ENCODE data around the gene SERAC1.

DNA sequence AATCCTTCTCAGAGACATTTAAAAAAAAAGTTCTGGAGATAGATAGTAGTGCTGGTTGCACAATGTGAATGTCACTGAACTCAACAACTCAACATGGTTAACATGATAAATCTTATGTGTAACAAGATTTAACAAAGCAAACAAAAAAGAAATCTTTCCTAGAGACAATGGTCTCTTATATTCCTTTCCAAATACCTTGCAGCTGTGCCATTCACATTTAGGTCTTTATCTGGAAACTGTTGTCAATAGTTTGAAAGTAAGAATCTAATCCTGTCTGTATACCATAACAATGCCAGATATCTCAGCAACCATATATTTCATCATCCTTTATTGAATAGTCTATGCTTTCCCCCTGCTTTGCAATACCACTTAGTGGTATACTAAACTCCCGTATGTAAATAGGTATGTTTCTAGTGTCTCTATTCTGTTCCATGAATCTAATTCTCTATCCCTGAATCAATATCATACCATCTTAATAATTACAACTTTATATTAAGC, 2.1 kb downstream of the SERAC1 start:
- TF ChIP-seq CTCF (IDR thresholded peaks at IDR 0.05) (no peak), EZH2 (IDR thresholded peaks at IDR 0.05; ENCODE audit: borderline replicate concordance, insufficient read depth, low read depth, low read length, poor library complexity, severe bottlenecking) (no peak)

Data from B cell (primary cell).